LNCaP clone FGC (cell line): ENCODE measurements around the gene VAMP8.
"Not testable (repeated sequence)": the region's sequence is repeated elsewhere in the genome, so short reads cannot be mapped to it uniquely, and the experiment has no call there.

Source experiments
- DNase-seq: peaks from one replicate; pipeline ENCODE4 v3.0.0-alpha.2; 2011; ENCODE audit warnings: low read depth
- H3K4me3 ChIP-seq: 2 replicates; pipeline ENCODE4 v1.5.1; 2011; ENCODE audit warnings: mild to moderate bottlenecking, low read depth, low read length, control low read depth
- CTCF ChIP-seq: IDR thresholded peaks from 2 replicates; pipeline ENCODE4 v1.5.1; 2012; ENCODE audit warnings: mild to moderate bottlenecking; ENCODE audit not compliant: control insufficient read depth, insufficient read depth; ENCODE audit errors: extremely low read depth

VAMP8 gene

GRCh38 chr2:85615413-85615728 lies 38.0 kb downstream of the VAMP8 start:
- H3K4me3 ChIP-seq, result peak overlapping the region; percentile 61
- TF ChIP-seq CTCF, result no peak
- DNase-seq, result no peak

DNA sequence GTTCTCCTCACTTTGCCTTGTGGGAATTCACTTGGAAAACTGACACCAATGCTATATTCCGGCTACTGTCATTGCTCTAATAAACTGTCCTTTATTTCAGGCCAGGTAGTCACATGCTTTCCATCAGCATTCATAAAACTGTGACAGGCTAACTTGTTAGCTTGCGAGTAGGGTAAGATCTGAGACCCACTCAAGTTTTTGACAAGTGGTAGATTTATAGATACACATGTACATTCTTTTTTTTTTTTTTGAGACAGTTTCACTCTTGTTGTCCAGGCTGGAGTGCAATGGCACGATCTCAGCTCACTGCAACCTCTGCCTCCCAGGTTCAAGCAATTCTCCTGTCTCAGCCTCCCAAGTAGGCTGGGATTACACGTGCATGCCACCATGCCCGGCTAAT lies 40.3 kb downstream of the VAMP8 start:
- not testable (repeated sequence) for DNase-seq, H3K4me3 ChIP-seq

DNA sequence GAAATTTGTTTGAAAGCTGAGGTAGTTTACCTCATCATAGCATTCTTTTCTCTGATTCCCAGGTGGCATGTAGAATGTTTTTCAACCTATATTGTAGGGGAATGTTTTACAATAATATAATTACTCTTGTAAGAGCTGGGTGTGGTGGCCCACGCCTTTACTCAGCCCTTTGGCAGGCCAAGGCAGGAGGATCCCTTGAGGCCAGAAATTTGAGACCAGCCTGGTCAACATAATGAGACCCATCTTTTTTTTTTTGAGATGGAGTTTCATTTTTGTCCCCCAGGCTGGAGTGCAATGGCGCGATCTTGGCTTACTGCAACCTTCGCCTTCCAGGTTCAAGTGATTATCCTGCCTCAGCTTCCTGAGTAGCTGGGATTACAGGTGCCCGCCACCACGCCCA lies 42.2 kb downstream of the VAMP8 start:
- no peak for DNase-seq
- H3K4me3 ChIP-seq, result no peak overlapping the region
- TF ChIP-seq CTCF, result no peak

GRCh38 chr2:85621338-85621737 lies 44.0 kb downstream of the VAMP8 start:
- no peak overlapping the region for H3K4me3 ChIP-seq
- TF ChIP-seq CTCF, result no peak
- DNase-seq, result no peak

DNA sequence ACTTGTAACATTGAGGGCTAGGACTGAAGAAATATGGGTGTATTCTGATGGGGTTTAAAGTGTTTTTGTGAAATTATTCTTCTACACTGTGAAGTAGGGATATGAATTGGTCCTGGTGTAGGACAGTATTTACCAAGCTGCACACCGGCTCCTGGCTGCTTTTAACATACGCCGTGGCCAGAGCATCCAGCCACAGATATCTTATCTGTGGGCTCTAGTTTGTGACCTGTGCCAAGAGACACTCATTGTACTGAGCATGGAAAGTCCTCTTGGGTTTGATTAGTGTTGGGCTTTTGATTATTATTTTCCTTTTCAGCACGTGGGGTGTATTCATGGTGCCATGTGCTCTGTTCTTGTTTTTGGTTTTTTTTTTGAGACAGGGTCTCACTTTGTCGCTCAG lies 46.6 kb downstream of the VAMP8 start:
- no peak overlapping the region for H3K4me3 ChIP-seq
- no peak for TF ChIP-seq CTCF
- no peak for DNase-seq

- TF ChIP-seq CTCF, result no peak
- no peak for DNase-seq
- H3K4me3 ChIP-seq, result no peak overlapping the region
These were observed 51.3 kb downstream of the VAMP8 start for GRCh38 chr2:85628658-85629057.

- H3K4me3 ChIP-seq, result no peak overlapping the region
- no peak for DNase-seq
- no peak for TF ChIP-seq CTCF
These were observed 53.9 kb downstream of the VAMP8 start for GRCh38 chr2:85631316-85631715.
